Loucy (cell line): ENCODE results near the gene IFI44.

Experiments used
- EZH2phosphoT487 ChIP-seq: fragments of 200-600 bp; IDR thresholded peaks from 2 replicates; pipeline ENCODE4 v1.6.1; 2018; ENCODE audit warnings: antibody characterized with exemption, mild to moderate bottlenecking, moderate library complexity, borderline replicate concordance
- TF ChIP-seq, protein P1 (sequence below): fragments of 200-600 bp; sonication (generic); conservative IDR thresholded peaks from 2 replicates; pipeline ENCODE4 v1.5.1; 2014; ENCODE audit warnings: mild to moderate bottlenecking, antibody characterized with exemption, low read length

GRCh38 chr1:78683079-78683478 is 33.4 kb downstream of the IFI44 start:
- TF ChIP-seq, protein P1, sequence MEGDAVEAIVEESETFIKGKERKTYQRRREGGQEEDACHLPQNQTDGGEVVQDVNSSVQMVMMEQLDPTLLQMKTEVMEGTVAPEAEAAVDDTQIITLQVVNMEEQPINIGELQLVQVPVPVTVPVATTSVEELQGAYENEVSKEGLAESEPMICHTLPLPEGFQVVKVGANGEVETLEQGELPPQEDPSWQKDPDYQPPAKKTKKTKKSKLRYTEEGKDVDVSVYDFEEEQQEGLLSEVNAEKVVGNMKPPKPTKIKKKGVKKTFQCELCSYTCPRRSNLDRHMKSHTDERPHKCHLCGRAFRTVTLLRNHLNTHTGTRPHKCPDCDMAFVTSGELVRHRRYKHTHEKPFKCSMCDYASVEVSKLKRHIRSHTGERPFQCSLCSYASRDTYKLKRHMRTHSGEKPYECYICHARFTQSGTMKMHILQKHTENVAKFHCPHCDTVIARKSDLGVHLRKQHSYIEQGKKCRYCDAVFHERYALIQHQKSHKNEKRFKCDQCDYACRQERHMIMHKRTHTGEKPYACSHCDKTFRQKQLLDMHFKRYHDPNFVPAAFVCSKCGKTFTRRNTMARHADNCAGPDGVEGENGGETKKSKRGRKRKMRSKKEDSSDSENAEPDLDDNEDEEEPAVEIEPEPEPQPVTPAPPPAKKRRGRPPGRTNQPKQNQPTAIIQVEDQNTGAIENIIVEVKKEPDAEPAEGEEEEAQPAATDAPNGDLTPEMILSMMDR: no peak
- TF ChIP-seq EZH2phosphoT487: no peak
